Prostate gland (tissue), 2 donors: ENCODE data around the gene AUTS2. TPM values are rescaled to one million over a fixed set of nuclear protein-coding genes. Genes with fewer than 3 reads are reported as not detected.

Source experiments
- DNase-seq: peaks from one replicate; pipeline ENCODE4 v3.0.0-alpha.2; 2019; ENCODE audit warnings: low spot score
- H3K27ac ChIP-seq, 2 donors: fragments of 200-600 bp; sonication (generic); 2 replicates each; pipeline ENCODE4 v1.5.1; 2017 to 2019
- H3K27me3 ChIP-seq: fragments of 200-600 bp; sonication (generic); replicated peaks from 2 replicates; pipeline ENCODE4 v1.5.1; 2019; ENCODE audit not compliant: insufficient read depth
- H3K36me3 ChIP-seq, 2 donors: fragments of 200-600 bp; sonication (generic); 1 replicate in 1 of 2; 2 replicates in 1 of 2; pipeline versions ENCODE4 v1.5.1 to v1.8.1; 2017 to 2019
- H3K4me1 ChIP-seq: fragments of 200-600 bp; sonication (generic); replicated peaks from 2 replicates; pipeline ENCODE4 v1.5.1; 2019
- H3K4me3 ChIP-seq, 2 donors: fragments of 200-600 bp; sonication (generic); 2 replicates each; pipeline ENCODE4 v1.5.1; 2017 to 2019
- H3K9me3 ChIP-seq: fragments of 200-600 bp; sonication (generic); 2 replicates; pipeline ENCODE4 v1.5.1; 2017
- POLR2A ChIP-seq: fragments of 450-650 bp; IDR thresholded peaks from one replicate; pipeline ENCODE4 v1.6.1; 2016; ENCODE audit warnings: antibody characterized with exemption, mild to moderate bottlenecking
- POLR2AphosphoS5 ChIP-seq: sonication (generic); formaldehyde crosslinking; IDR thresholded peaks from one replicate; pipeline ENCODE4 v1.6.1; 2017; ENCODE audit warnings: antibody characterized with exemption
- WGBS: methylation state at CpG from one replicate; pipeline ENCODE4 v1.1.5; 2018; 5-methylcytosine and 5-hydroxymethylcytosine counted together
- intact Hi-C: fragments of 100-400 bp; cut with DNase I; formaldehyde crosslinking; loops from one replicate; pipeline ENCODE4 v1.14.2; 2022
- total RNA-seq, 2 donors: library from RNA; depleted of rRNA; stranded (reverse); fragments of >200 nt; gene quantifications; one replicate each; pipeline ENCODE4 v1.1.0, GENCODE V29; 2016
- TF ChIP-seq, protein P1 (sequence below), 4 experiments: fragments of 200-600 bp in 2 of 4; fragments of 450-650 bp in 2 of 4; sonication (generic) in 2 of 4; IDR thresholded peaks; 1 replicate in 3 of 4; 2 replicates in 1 of 4; pipeline ENCODE4 v1.5.1; 2016 to 2019; ENCODE audit warnings: antibody characterized with exemption in 4 of 4, mild to moderate bottlenecking in 2 of 4, moderate library complexity in 2 of 4

The AUTS2 gene
- total RNA-seq, 2 donors from 2014 or later: 25.0 to 55.2 TPM

- H3K4me3 ChIP-seq: no peak overlapping the region
- H3K9me3 ChIP-seq: no peaks in the 10 kb centered on the region
- peak; percentile 26 for DNase-seq
- peak overlapping the region in 1 of 2 donors; percentile 10 for H3K27ac ChIP-seq
- no peaks in the 10 kb centered on the region for H3K36me3 ChIP-seq
- H3K4me1 ChIP-seq: no peaks in the 10 kb centered on the region
- TF ChIP-seq POLR2AphosphoS5: peak; percentile 54
- TF ChIP-seq, protein P1, sequence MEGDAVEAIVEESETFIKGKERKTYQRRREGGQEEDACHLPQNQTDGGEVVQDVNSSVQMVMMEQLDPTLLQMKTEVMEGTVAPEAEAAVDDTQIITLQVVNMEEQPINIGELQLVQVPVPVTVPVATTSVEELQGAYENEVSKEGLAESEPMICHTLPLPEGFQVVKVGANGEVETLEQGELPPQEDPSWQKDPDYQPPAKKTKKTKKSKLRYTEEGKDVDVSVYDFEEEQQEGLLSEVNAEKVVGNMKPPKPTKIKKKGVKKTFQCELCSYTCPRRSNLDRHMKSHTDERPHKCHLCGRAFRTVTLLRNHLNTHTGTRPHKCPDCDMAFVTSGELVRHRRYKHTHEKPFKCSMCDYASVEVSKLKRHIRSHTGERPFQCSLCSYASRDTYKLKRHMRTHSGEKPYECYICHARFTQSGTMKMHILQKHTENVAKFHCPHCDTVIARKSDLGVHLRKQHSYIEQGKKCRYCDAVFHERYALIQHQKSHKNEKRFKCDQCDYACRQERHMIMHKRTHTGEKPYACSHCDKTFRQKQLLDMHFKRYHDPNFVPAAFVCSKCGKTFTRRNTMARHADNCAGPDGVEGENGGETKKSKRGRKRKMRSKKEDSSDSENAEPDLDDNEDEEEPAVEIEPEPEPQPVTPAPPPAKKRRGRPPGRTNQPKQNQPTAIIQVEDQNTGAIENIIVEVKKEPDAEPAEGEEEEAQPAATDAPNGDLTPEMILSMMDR (IDR thresholded peaks at IDR 0.05): no peak
- no peaks in the 10 kb centered on the region for H3K27me3 ChIP-seq
- WGBS: 51% methylated on average over 4 of the region's 4 CpGs
- intact Hi-C loops: no loop called here
These were observed 76.5 kb downstream of the AUTS2 start for GRCh38 chr7:69674701-69675182.

GRCh38 chr7:69676247-69676646 lies 78.0 kb downstream of the AUTS2 start:
- H3K36me3 ChIP-seq: no peaks in the 10 kb centered on the region
- H3K4me1 ChIP-seq: no peaks in the 10 kb centered on the region
- TF ChIP-seq POLR2AphosphoS5: no peak
- TF ChIP-seq, protein P1 (IDR thresholded peaks at IDR 0.05): no peak
- no peak for TF ChIP-seq POLR2A
- DNase-seq: no peak
- intact Hi-C loops: no loop called here
- no peaks in the 10 kb centered on the region for H3K9me3 ChIP-seq
- no peaks in the 10 kb centered on the region for H3K27me3 ChIP-seq
- no peak overlapping the region for H3K4me3 ChIP-seq
- no peak overlapping the region for H3K27ac ChIP-seq

DNA sequence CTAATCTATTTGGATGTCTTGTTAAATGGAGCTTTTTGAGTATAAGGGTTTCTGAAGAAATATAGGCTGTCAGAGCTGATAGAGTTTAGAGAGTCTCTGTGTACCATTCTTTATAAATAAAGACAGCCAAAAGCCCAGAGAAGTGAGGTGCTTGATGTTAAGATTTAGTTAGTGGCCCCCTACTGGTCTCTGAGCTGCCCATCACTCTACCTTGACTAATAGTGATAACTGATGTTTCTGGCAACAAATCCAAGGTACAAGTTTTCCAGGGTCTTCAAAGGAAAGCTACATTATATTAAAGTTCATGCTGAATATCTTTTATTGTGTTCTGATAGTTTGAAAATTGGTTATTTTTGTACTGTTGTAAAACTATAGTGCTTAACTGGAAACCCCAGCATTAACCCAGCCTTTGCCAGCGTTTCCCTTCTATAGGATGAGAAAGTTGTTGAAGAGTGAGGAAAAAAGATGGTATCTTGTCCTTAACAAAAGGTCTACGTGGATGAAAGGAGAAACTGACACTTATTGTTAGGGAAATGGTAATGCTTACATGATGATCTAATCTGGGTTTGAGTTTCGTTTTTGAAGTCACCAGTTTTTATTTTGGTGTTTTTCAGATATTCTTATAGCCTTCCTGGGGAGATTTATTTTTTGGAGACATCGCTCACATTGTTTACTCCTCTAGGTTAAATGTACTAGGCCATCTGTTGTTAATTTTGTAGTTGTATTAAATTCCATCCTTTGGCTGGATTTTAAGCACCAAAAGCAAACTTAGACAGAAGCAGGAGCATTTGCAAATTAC lies 79.0 kb downstream of the AUTS2 start:
- Histone ChIP-seq H3K4me3 (no peak overlapping the region), H3K4me1 (no peaks in the 10 kb centered on the region), H3K9me3 (no peaks in the 10 kb centered on the region), H3K27ac (peak overlapping the region in 1 of 2 donors; percentile 57), H3K27me3 (no peaks in the 10 kb centered on the region), H3K36me3 (no peaks in the 10 kb centered on the region)
- TF ChIP-seq, protein P1 (IDR thresholded peaks at IDR 0.05): peak in 1 of 4 experiments; percentile 7
- TF ChIP-seq POLR2A (no peak), POLR2AphosphoS5 (no peak)
- DNase-seq: no peak
- WGBS: 26% methylated on average over 4 of the region's 4 CpGs
- intact Hi-C loops: no loop called here

- H3K4me1 ChIP-seq: no peaks in the 10 kb centered on the region
- no peak overlapping the region for H3K4me3 ChIP-seq
- DNase-seq: no peak
- intact Hi-C loops: no loop called here
- TF ChIP-seq POLR2AphosphoS5 (no peak), POLR2A (no peak)
- TF ChIP-seq, protein P1 (IDR thresholded peaks at IDR 0.05): no peak
- H3K9me3 ChIP-seq: no peaks in the 10 kb centered on the region
- peak overlapping the region; percentile 6 to 57 for H3K27ac ChIP-seq
- H3K27me3 ChIP-seq: no peaks in the 10 kb centered on the region
- 42% methylated on average over 4 of the region's 4 CpGs for WGBS
- no peaks in the 10 kb centered on the region for H3K36me3 ChIP-seq
These were observed 79.7 kb downstream of the AUTS2 start for GRCh38 chr7:69677881-69678493.
